KMS-11 (cell line): ENCODE results near the gene SLC39A3.

ENCODE experiments used
- H2AFZ ChIP-seq: fragments of 200-600 bp; sonication (generic); 2 replicates; pipeline ENCODE4 v1.6.1; 2016; ENCODE audit warnings: antibody characterized with exemption, mixed run types, low read depth
- H3K27ac ChIP-seq: fragments of 200-600 bp; sonication (generic); 2 replicates; pipeline ENCODE4 v1.6.1; 2016; ENCODE audit warnings: mild to moderate bottlenecking, mixed run types
- H3K27me3 ChIP-seq: fragments of 200-600 bp; sonication (generic); 2 replicates; pipeline ENCODE4 v1.6.1; 2017; ENCODE audit warnings: mild to moderate bottlenecking, low read depth, mixed run types, moderate library complexity; ENCODE audit not compliant: insufficient read depth
- H3K36me3 ChIP-seq: fragments of 200-600 bp; sonication (generic); 2 replicates; pipeline ENCODE4 v1.6.1; 2017; ENCODE audit warnings: mild to moderate bottlenecking, mixed run types; ENCODE audit not compliant: insufficient read depth
- H3K4me1 ChIP-seq: fragments of 200-600 bp; sonication (generic); 2 replicates; pipeline ENCODE4 v1.6.1; 2016; ENCODE audit warnings: mild to moderate bottlenecking, low read depth, mixed run types; ENCODE audit not compliant: poor library complexity, severe bottlenecking
- H3K4me2 ChIP-seq: fragments of 200-600 bp; sonication (generic); 2 replicates; pipeline ENCODE4 v1.7.0; 2016; ENCODE audit warnings: mild to moderate bottlenecking, mixed run types
- H3K4me3 ChIP-seq: fragments of 200-600 bp; sonication (generic); IDR thresholded peaks from 2 replicates; pipeline ENCODE4 v1.6.1; 2017; ENCODE audit warnings: low read depth, low read length, mixed read lengths; ENCODE audit not compliant: insufficient read depth
- H3K79me2 ChIP-seq: fragments of 200-600 bp; sonication (generic); 2 replicates; pipeline ENCODE4 v1.6.1; 2016; ENCODE audit warnings: low read depth, mixed run types; ENCODE audit not compliant: insufficient read depth
- H3K9ac ChIP-seq: fragments of 200-600 bp; sonication (generic); 2 replicates; pipeline ENCODE4 v1.6.1; 2016; ENCODE audit warnings: mild to moderate bottlenecking, mixed run types
- H4K20me1 ChIP-seq: fragments of 200-600 bp; sonication (generic); 2 replicates; pipeline ENCODE4 v1.6.1; 2016; ENCODE audit warnings: mild to moderate bottlenecking, mixed run types; ENCODE audit not compliant: insufficient read depth
- TF ChIP-seq, protein P1 (sequence below): fragments of 200-600 bp; sonication (generic); conservative IDR thresholded peaks from 2 replicates; pipeline ENCODE4 v1.6.1; 2017; ENCODE audit warnings: low read depth, mild to moderate bottlenecking, antibody characterized with exemption, low read length, moderate library complexity, mixed read lengths

Gene SLC39A3

DNA sequence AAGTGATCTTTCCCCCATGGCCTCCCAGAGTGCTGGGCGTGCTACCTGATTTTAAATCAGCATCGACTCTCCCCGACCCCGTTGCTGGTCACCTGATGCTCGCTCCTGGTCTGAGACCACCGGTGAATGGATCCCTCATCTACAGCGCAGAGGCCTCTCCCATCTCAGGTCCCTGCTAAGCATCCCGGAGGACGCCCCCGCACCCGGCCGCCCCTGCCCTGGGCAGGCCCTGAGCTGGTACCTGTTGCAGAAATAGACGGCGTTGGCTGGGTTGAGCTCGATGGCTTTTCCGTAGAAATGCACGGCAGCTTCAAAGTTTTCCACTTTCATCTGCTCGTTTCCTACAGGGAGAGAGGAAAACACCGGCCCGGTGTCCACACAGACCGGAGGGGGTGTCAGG, 25.1 kb upstream of the SLC39A3 start:
- no peak overlapping the region for H3K4me2 ChIP-seq
- H3K79me2 ChIP-seq: 0 out of 2 replicates have a peak, but pooled peaks cover under 1% of the 10 kb centered on the region
- H3K27me3 ChIP-seq: no peaks in the 10 kb centered on the region
- H3K4me1 ChIP-seq: no peaks in the 10 kb centered on the region
- no peaks in the 10 kb centered on the region for H4K20me1 ChIP-seq
- H3K4me3 ChIP-seq: no peak overlapping the region
- H2AFZ ChIP-seq: no peak overlapping the region
- TF ChIP-seq, protein P1, sequence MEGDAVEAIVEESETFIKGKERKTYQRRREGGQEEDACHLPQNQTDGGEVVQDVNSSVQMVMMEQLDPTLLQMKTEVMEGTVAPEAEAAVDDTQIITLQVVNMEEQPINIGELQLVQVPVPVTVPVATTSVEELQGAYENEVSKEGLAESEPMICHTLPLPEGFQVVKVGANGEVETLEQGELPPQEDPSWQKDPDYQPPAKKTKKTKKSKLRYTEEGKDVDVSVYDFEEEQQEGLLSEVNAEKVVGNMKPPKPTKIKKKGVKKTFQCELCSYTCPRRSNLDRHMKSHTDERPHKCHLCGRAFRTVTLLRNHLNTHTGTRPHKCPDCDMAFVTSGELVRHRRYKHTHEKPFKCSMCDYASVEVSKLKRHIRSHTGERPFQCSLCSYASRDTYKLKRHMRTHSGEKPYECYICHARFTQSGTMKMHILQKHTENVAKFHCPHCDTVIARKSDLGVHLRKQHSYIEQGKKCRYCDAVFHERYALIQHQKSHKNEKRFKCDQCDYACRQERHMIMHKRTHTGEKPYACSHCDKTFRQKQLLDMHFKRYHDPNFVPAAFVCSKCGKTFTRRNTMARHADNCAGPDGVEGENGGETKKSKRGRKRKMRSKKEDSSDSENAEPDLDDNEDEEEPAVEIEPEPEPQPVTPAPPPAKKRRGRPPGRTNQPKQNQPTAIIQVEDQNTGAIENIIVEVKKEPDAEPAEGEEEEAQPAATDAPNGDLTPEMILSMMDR: no peak
- no peak overlapping the region for H3K9ac ChIP-seq
- H3K36me3 ChIP-seq: no peaks in the 10 kb centered on the region; the same call in 1 of the 2 replicates
- H3K27ac ChIP-seq: no peak overlapping the region

DNA sequence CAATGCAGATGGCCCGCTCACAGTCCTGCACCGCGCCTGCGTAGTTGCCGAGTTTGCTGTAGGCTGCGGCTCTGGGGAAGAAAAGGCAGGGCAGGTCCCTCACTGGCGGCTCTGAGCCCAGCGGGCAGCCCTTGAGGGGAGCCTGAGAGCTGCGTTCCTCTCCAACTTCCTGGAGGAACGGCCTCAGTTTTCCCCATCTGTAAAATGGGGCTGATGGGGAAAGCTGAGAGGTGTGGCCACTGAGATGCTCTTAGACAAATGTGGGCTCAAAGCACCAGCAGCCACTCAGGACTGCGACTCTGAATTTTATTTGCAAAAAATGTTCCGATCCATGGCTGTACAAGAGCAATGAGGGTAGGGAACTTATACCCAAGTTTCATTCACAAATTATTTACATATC, 23.9 kb upstream of the SLC39A3 start:
- Histone ChIP-seq H3K4me3 (no peak overlapping the region), H4K20me1 (no peaks in the 10 kb centered on the region), H3K36me3 (no peaks in the 10 kb centered on the region; the same call in 1 of the 2 replicates), H3K4me2 (no peak overlapping the region), H2AFZ (no peak overlapping the region), H3K27ac (no peak overlapping the region), H3K9ac (no peak overlapping the region), H3K4me1 (no peaks in the 10 kb centered on the region), H3K27me3 (no peaks in the 10 kb centered on the region), H3K79me2 (no peaks in the 10 kb centered on the region)
- TF ChIP-seq, protein P1: no peak

DNA sequence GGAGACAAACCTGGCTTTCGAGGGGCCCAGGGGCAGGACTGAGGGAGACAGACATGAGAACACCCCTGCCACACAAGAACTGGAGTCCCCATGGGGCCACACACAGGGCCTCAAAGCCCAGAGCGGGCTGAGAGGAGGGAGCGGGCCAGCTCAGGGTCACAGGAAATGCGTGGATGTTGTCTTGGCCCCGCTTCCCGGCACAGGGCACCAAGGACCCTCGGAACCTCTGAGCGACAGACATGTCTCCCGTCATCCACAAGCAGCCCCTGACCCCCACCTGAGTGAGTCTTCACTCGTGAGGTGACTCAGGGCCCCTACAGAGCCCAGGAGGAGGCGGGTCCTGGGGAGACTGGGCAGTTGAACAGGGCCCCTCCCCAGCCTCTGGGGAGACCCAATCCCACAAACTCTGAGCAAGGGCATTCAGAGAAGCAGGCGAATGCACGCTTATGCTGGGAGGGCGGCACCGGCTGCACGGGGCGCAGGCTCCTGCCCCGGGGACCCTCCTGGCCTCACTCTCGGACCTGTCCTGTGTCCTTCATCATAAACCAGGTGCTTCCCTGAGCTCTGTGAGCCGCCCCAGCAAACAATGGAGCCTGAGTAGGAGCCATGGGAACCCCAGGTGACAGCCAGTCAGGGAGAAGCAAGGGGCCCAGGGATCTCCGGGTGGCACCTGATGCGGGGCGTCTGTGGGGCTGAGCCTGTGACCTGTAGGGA, 23.1 kb upstream of the SLC39A3 start:
- Histone ChIP-seq H3K79me2 (no peaks in the 10 kb centered on the region), H3K4me2 (no peak overlapping the region), H3K4me3 (no peak overlapping the region), H3K27ac (no peak overlapping the region), H3K9ac (no peak overlapping the region), H4K20me1 (no peaks in the 10 kb centered on the region), H3K27me3 (no peaks in the 10 kb centered on the region), H3K36me3 (no peaks in the 10 kb centered on the region; the same call in 1 of the 2 replicates), H2AFZ (no peak overlapping the region), H3K4me1 (no peaks in the 10 kb centered on the region)
- TF ChIP-seq, protein P1: no peak

DNA sequence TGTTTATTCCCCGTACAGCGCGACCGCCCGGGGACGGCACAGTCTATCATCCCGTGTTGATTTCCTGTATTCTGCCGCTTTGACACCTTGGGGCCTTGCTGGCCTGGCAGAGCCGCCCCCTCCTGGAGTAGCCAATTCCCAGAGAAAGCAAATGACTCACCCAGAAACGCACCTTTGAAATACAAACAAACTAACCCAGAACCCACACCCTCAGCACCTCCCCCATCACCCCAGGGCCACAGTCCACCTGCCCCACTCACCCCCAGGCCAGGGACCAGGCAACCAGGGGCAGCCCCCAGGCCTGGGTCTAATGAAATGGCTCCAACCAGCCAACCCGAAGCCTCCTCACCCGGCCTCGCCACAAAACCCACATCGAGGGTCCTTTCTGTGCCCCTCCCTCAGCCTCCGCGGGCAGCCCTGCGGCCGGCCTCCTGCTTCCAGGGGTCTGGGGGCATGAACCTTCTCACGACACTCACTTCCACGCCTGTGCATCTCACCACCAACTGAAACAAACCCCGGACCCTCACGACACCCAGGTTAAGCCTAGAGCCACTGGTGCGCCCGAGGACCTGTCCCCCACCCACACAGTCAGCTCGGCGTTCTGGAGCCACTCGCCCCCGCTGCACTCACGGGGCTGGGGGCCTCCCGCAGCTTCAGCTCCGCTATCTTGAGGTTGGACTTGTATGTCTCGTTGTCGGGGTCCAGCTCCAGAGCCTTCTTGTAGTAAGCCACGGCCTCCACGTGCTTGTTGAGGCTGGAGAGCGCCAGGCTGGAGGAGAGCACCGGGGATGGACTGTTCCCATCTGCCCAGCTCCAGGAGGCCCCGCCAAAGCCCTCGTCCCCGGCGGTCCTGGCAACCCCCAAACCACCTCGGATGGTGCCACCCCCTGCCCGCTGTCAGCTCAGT, 22.3 kb upstream of the SLC39A3 start:
- no peak overlapping the region for H3K4me3 ChIP-seq
- H3K4me1 ChIP-seq: no peaks in the 10 kb centered on the region
- TF ChIP-seq, protein P1: no peak
- H3K27me3 ChIP-seq: no peaks in the 10 kb centered on the region
- no peaks in the 10 kb centered on the region for H4K20me1 ChIP-seq
- no peak overlapping the region for H3K27ac ChIP-seq
- no peak overlapping the region for H3K9ac ChIP-seq
- H2AFZ ChIP-seq: no peak overlapping the region
- no peak overlapping the region for H3K4me2 ChIP-seq
- H3K36me3 ChIP-seq: no peaks in the 10 kb centered on the region; the same call in 1 of the 2 replicates
- H3K79me2 ChIP-seq: no peaks in the 10 kb centered on the region
